IPS-18a (cell line): ENCODE data around the gene ASB2.

Source experiments
- H3K27ac ChIP-seq: one replicate; pipeline ENCODE4 v1.5.1; 2013; ENCODE audit warnings: low read length
- H3K27me3 ChIP-seq: one replicate; pipeline ENCODE4 v1.6.1; 2013; ENCODE audit warnings: mild to moderate bottlenecking, low read length; ENCODE audit not compliant: control insufficient read depth, insufficient read depth
- H3K36me3 ChIP-seq: one replicate; pipeline ENCODE4 v1.6.1; 2013; ENCODE audit warnings: low read depth, low read length; ENCODE audit not compliant: control insufficient read depth
- H3K4me1 ChIP-seq: one replicate; pipeline ENCODE4 v1.6.1; 2013; ENCODE audit warnings: low read depth, low read length; ENCODE audit not compliant: control insufficient read depth
- H3K4me3 ChIP-seq: one replicate; pipeline ENCODE4 v1.5.1; 2013; ENCODE audit warnings: low read length
- H3K9ac ChIP-seq: one replicate; pipeline ENCODE4 v1.6.1; 2013; ENCODE audit warnings: mild to moderate bottlenecking, low read length, moderate library complexity
- H3K9me3 ChIP-seq: one replicate; pipeline ENCODE4 v1.6.1; 2013; ENCODE audit warnings: low read depth, low read length; ENCODE audit not compliant: control insufficient read depth

The ASB2 gene

GRCh38 chr14:93950948-93951634, 25.3 kb downstream of the ASB2 start:
- no peaks in the 10 kb centered on the region for H3K36me3 ChIP-seq
- no peak overlapping the region for H3K27ac ChIP-seq
- H3K4me1 ChIP-seq, result peaks cover 8% of the 10 kb centered on the region
- H3K4me3 ChIP-seq, result no peak overlapping the region
- H3K9me3 ChIP-seq, result no peaks in the 10 kb centered on the region
- H3K9ac ChIP-seq, result no peak overlapping the region
- H3K27me3 ChIP-seq, result no peaks in the 10 kb centered on the region

- Histone ChIP-seq H3K4me1 (peaks cover 5% of the 10 kb centered on the region), H3K9me3 (no peaks in the 10 kb centered on the region), H3K27ac (no peak overlapping the region), H3K9ac (no peak overlapping the region), H3K4me3 (no peak overlapping the region), H3K36me3 (no peaks in the 10 kb centered on the region), H3K27me3 (no peaks in the 10 kb centered on the region)
Observed at GRCh38 chr14:93949511-93950075, 26.8 kb downstream of the ASB2 start.

- Histone ChIP-seq H3K4me1 (peaks cover under 1% of the 10 kb centered on the region), H3K4me3 (no peak overlapping the region), H3K27me3 (no peaks in the 10 kb centered on the region), H3K36me3 (no peaks in the 10 kb centered on the region), H3K27ac (no peak overlapping the region), H3K9ac (no peak overlapping the region), H3K9me3 (no peaks in the 10 kb centered on the region)
Observed at GRCh38 chr14:93947282-93947681, 29.1 kb downstream of the ASB2 start.

- Histone ChIP-seq H3K9me3 (no peaks in the 10 kb centered on the region), H3K27ac (no peak overlapping the region), H3K9ac (no peak overlapping the region), H3K36me3 (no peaks in the 10 kb centered on the region), H3K4me1 (peaks cover 7% of the 10 kb centered on the region), H3K27me3 (no peaks in the 10 kb centered on the region), H3K4me3 (no peak overlapping the region)
Observed at GRCh38 chr14:93946541-93947090, 29.8 kb downstream of the ASB2 start.

DNA sequence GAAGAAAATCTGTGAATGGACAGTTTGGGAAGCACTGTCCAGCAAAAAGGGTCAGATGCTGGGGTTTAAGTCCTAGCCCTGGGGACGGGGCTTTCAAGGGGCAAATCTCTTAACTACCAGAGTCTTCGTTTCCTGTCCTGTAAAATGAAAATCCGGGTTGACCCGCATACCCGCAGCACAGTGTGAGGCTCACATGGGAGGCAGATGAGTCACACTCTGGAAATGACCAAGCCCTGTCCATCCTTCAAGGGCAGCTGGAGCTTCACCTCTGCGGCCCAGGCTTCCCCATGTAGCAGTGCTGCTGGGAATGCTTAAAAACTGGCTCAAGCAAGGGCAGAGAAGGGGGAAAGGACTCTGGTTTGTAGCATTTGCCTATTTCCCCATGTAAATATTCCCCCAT, 30.3 kb downstream of the ASB2 start:
- no peak overlapping the region for H3K27ac ChIP-seq
- no peaks in the 10 kb centered on the region for H3K36me3 ChIP-seq
- no peaks in the 10 kb centered on the region for H3K27me3 ChIP-seq
- H3K9me3 ChIP-seq, result no peaks in the 10 kb centered on the region
- no peak overlapping the region for H3K4me3 ChIP-seq
- no peak overlapping the region for H3K9ac ChIP-seq
- peaks cover 10% of the 10 kb centered on the region for H3K4me1 ChIP-seq

DNA sequence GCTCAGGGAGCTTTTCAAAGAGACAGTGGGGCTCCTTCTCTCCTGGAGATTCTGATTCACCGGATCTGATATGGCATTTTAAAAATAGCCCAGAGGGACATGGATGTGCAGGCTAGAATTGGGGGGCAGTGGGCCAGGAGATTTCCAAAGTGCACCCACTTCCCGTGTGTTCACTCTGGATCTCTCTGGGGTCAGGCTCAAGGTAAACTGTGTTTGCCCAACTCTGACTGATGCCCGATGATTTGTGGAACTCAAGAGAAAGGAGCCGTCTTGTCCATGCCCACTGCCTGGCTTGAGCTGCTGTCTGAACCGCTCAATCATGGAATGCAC, 31.3 kb downstream of the ASB2 start:
- H3K9me3 ChIP-seq, result no peaks in the 10 kb centered on the region
- no peak overlapping the region for H3K4me3 ChIP-seq
- H3K27me3 ChIP-seq, result peaks cover under 1% of the 10 kb centered on the region
- H3K27ac ChIP-seq, result no peak overlapping the region
- H3K36me3 ChIP-seq, result no peaks in the 10 kb centered on the region
- H3K9ac ChIP-seq, result no peak overlapping the region
- peaks cover 10% of the 10 kb centered on the region for H3K4me1 ChIP-seq

GRCh38 chr14:93944348-93945069, 31.9 kb downstream of the ASB2 start:
- H3K4me1 ChIP-seq, result peaks cover 10% of the 10 kb centered on the region
- H3K27me3 ChIP-seq, result peaks cover 4% of the 10 kb centered on the region
- H3K4me3 ChIP-seq, result no peak overlapping the region
- H3K36me3 ChIP-seq, result no peaks in the 10 kb centered on the region
- H3K9me3 ChIP-seq, result no peaks in the 10 kb centered on the region
- no peak overlapping the region for H3K27ac ChIP-seq
- H3K9ac ChIP-seq, result no peak overlapping the region

DNA sequence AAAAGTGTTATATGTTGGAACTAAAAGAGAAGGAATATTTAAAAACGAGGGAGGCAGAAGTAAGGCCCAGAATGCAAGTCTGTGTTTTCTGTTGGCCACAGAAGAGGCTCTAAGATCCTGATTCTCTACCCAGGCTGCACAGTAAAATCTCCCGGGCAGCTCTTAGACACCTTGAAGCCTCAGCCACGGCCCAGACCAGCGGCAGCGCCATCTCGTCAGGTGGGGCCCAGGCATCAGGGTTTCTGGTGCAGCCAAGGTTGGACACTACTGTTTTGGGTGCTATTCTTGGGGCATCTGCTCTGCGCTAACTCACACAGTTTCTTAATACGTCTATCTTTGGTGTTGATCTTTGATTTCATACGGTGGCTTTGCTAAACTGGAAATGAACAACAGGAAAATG, 32.4 kb downstream of the ASB2 start:
- H3K4me3 ChIP-seq, result no peak overlapping the region
- H3K4me1 ChIP-seq, result peaks cover 10% of the 10 kb centered on the region
- no peak overlapping the region for H3K27ac ChIP-seq
- H3K9ac ChIP-seq, result no peak overlapping the region
- no peaks in the 10 kb centered on the region for H3K9me3 ChIP-seq
- peaks cover 8% of the 10 kb centered on the region for H3K27me3 ChIP-seq
- H3K36me3 ChIP-seq, result no peaks in the 10 kb centered on the region

DNA sequence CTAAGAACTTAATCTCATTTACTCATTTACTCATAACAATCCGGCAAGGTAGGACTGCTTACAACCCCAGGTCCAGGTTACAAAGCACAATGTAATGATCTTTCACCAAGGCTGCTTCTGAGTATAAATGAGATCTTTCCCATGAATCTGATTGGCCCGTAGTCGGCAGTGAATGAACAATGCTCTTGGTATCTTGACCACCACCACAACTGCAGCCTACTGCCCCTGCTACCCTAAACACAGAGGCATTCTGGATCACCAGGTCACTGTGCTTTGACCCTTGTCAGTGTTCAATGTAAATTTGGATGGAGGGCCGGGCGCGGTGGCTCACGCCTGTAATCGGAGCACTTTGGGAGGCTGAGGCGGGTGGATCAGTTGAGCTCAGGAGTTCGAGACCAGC, 33.3 kb downstream of the ASB2 start:
- Histone ChIP-seq H3K9me3 (no peaks in the 10 kb centered on the region), H3K27ac (no peak overlapping the region), H3K9ac (no peak overlapping the region), H3K36me3 (no peaks in the 10 kb centered on the region), H3K4me1 (peaks cover 10% of the 10 kb centered on the region), H3K4me3 (no peak overlapping the region), H3K27me3 (peaks cover 16% of the 10 kb centered on the region)

DNA sequence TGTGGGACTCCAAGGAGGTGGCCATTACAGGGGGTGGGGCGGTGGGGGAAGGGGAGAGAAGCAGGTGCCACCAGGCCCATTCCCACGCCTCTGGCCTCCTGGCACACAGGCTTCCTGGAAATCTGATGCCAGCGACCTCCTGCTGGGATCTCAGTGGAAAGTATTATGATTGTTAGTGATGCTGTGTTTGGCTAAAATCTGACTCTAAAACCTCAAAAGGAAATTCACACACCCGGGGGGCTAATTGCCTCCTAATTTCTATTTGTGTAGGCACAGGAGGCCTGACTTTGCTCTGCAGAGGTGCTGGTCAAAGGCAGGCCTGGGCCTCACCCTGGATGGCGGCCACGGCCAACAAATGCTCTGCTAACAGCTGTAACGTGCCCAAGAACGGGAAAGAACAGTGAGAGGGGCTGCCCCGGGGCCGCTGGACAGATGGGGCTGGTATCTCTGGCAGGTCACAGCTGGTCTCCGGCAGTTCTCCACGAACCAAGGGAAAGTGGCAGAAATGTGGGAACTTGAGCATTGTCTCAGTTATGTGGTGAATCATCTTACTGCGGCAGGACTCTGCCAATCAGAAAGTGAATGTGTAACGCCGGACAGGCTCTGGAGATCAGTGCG, 35.0 kb downstream of the ASB2 start:
- Histone ChIP-seq H3K9ac (no peak overlapping the region), H3K9me3 (no peaks in the 10 kb centered on the region), H3K4me1 (peaks cover 10% of the 10 kb centered on the region), H3K4me3 (no peak overlapping the region), H3K36me3 (no peaks in the 10 kb centered on the region), H3K27ac (no peak overlapping the region), H3K27me3 (peaks cover 16% of the 10 kb centered on the region)

DNA sequence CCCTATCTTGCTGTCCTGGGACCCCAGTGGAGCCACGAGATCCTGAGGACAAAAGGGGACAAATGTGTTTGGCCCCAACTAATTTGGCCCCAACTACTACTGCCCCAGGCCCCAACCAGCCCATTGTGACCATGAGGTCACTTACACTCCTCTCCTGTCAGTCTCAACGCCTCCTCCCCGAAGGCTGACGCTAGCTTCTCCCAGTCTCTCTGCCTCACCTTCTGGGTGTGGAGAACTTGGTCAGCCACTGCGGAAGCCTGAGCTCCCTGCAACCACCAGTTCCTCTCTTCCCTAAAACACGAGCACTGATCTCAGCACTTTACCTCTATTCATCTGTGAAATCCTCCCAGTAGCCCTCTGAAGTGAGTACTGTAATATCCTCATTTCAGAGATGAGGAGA, 35.9 kb downstream of the ASB2 start:
- H3K9ac ChIP-seq, result no peak overlapping the region

More for the DNA sequence above, 35.9 kb downstream of the ASB2 start:
- H3K4me1 ChIP-seq, result peaks cover 10% of the 10 kb centered on the region
- no peak overlapping the region for H3K4me3 ChIP-seq
- H3K36me3 ChIP-seq, result no peaks in the 10 kb centered on the region
- peaks cover 16% of the 10 kb centered on the region for H3K27me3 ChIP-seq
- H3K27ac ChIP-seq, result no peak overlapping the region
- no peaks in the 10 kb centered on the region for H3K9me3 ChIP-seq
